Esophagus squamous epithelium (tissue), 4 donors: ENCODE measurements around the gene CXCR5.

Experiments
- CTCF ChIP-seq, 6 experiments: fragments of 450-650 bp in 4 of 6; fragments of 200-600 bp in 2 of 6; sonication (generic) in 2 of 6; IDR thresholded peaks; one replicate each; pipeline ENCODE4 v1.5.1; 2016 to 2019; ENCODE audit warnings: antibody characterized with exemption in 6 of 6, mild to moderate bottlenecking in 4 of 6, moderate library complexity in 4 of 6
- POLR2A ChIP-seq, 4 donors: fragments of 450-650 bp; IDR thresholded peaks; one replicate each; pipeline ENCODE4 v1.6.1; 2017; ENCODE audit warnings: antibody characterized with exemption in 4 of 4, mild to moderate bottlenecking in 4 of 4, moderate library complexity in 3 of 4

DNA sequence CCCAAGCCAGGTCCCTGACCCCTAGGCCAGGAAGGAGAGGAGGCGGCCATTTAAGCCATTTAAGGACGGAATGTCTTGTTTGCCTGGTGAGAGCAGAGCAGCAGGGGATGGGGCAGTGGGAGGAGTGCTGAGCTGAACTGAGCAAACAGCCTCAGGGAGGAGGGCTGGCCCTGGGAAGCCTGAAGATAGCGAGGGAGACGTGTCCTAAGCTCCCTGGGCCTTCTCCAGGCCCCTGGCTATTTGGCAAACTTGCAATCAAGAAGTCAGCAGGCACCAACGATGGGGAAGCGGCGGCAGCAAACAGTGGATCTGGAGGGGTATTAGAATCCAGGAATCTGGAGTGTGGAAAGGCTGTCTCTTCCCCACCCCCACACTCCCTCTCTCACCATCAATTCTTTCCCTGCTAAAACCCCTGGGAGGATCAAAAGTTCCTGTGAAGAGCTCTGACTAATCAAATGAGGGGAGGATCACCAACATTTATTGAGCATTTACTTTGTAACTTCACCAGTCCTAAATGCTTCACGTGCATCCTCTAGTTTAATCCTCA, 33.2 kb downstream of the CXCR5 start:
- no peak for TF ChIP-seq CTCF (IDR thresholded peaks at IDR 0.05)
- no peak for TF ChIP-seq POLR2A (IDR thresholded peaks at IDR 0.05)
